DOHH2 (cell line): ENCODE measurements around the gene EEPD1.

Source experiments
- H3F3A ChIP-seq: fragments of 200-600 bp; sonication (generic), shearing (Covaris generic); 2 replicates; pipeline ENCODE4 v1.6.0; 2016; ENCODE audit warnings: antibody characterized with exemption, mild to moderate bottlenecking; ENCODE audit not compliant: control insufficient read depth, insufficient read depth
- H3K27ac ChIP-seq: fragments of 200-600 bp; sonication (generic); 2 replicates; pipeline ENCODE4 v1.5.1; 2014; ENCODE audit warnings: low read depth, mild to moderate bottlenecking, low read length, moderate library complexity
- H3K27me3 ChIP-seq: fragments of 200-600 bp; sonication (generic); 2 replicates; pipeline ENCODE4 v1.6.1; 2014; ENCODE audit warnings: mild to moderate bottlenecking, low read length, mixed read lengths; ENCODE audit not compliant: control insufficient read depth
- H3K36me3 ChIP-seq: fragments of 200-600 bp; sonication (generic); 2 replicates; pipeline ENCODE4 v1.6.1; 2014; ENCODE audit warnings: mild to moderate bottlenecking, low read length, moderate library complexity, mixed read lengths; ENCODE audit not compliant: control insufficient read depth
- H3K4me1 ChIP-seq: fragments of 200-600 bp; sonication (generic); 2 replicates; pipeline ENCODE4 v1.6.1; 2014; ENCODE audit warnings: mild to moderate bottlenecking, low read length, mixed read lengths; ENCODE audit not compliant: control insufficient read depth
- H3K4me2 ChIP-seq: fragments of 200-600 bp; sonication (generic); 2 replicates; pipeline ENCODE4 v1.6.0; 2014; ENCODE audit warnings: mild to moderate bottlenecking, low read length, moderate library complexity
- H3K4me3 ChIP-seq: fragments of 200-600 bp; sonication (generic); 2 replicates; pipeline ENCODE4 v1.5.1; 2014; ENCODE audit warnings: mild to moderate bottlenecking, low read length, mixed read lengths
- H3K79me2 ChIP-seq: fragments of 200-600 bp; sonication (generic); 2 replicates; pipeline ENCODE4 v1.6.1; 2014; ENCODE audit warnings: mild to moderate bottlenecking, low read length, mixed read lengths; ENCODE audit not compliant: control insufficient read depth
- H3K9me2 ChIP-seq: fragments of 200-600 bp; sonication (generic); replicated peaks from 2 replicates; pipeline ENCODE4 v1.6.1; 2014; ENCODE audit warnings: mild to moderate bottlenecking, low read length, mixed read lengths; ENCODE audit not compliant: control insufficient read depth
- H3K9me3 ChIP-seq: fragments of 200-600 bp; sonication (generic); 2 replicates; pipeline ENCODE4 v1.6.1; 2014; ENCODE audit warnings: antibody characterized with exemption, low read length, mixed read lengths; ENCODE audit not compliant: control insufficient read depth, insufficient read depth
- H4K20me1 ChIP-seq: fragments of 200-600 bp; sonication (generic); 2 replicates; pipeline ENCODE4 v1.6.0; 2014; ENCODE audit warnings: low read depth, mild to moderate bottlenecking, antibody characterized with exemption, low read length, moderate library complexity; ENCODE audit not compliant: control insufficient read depth, insufficient read depth
- EZH2phosphoT487 ChIP-seq: fragments of 200-600 bp; sonication (generic); IDR thresholded peaks from 2 replicates; pipeline ENCODE4 v1.6.1; 2017; ENCODE audit warnings: borderline replicate concordance, mild to moderate bottlenecking, antibody characterized with exemption, low read length, moderate library complexity, mixed read lengths
- TF ChIP-seq, protein P1 (sequence below): fragments of 200-600 bp; sonication (generic); IDR thresholded peaks from one replicate; pipeline ENCODE4 v1.5.1; 2014; ENCODE audit warnings: antibody characterized with exemption, mild to moderate bottlenecking, low read depth, low read length; ENCODE audit not compliant: poor library complexity, severe bottlenecking

The EEPD1 gene

DNA sequence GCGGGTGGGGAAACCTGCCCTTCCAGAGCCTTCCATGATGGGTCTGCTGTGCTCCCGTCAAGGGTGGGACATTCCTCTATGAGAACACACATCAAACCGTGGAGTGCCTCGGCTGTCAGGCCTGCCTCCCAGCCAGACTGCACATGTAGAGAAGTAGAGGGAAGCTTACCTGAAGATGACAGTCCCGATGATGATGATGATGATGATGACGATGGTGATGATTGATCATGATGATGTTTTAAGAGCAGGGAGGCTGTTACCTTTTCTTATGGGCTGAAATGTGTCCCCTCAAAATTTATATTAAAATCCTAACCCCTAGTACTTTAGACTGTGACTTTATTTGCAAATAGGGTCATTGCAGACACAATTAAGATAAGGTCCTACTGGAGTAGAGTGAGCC is 160.6 kb downstream of the EEPD1 start:
- no peaks in the 10 kb centered on the region for H3K9me3 ChIP-seq
- no peak overlapping the region for H3K4me2 ChIP-seq
- H3K36me3 ChIP-seq, result no peaks in the 10 kb centered on the region
- H3K4me3 ChIP-seq, result no peak overlapping the region
- H3K4me1 ChIP-seq, result peaks cover 10% of the 10 kb centered on the region
- no peaks in the 10 kb centered on the region for H3K79me2 ChIP-seq
- no peak overlapping the region for H3K27ac ChIP-seq
- H4K20me1 ChIP-seq, result no peaks in the 10 kb centered on the region
- H3F3A ChIP-seq, result no peaks in the 10 kb centered on the region
- H3K9me2 ChIP-seq, result no peaks in the 10 kb centered on the region
- TF ChIP-seq, protein P1, sequence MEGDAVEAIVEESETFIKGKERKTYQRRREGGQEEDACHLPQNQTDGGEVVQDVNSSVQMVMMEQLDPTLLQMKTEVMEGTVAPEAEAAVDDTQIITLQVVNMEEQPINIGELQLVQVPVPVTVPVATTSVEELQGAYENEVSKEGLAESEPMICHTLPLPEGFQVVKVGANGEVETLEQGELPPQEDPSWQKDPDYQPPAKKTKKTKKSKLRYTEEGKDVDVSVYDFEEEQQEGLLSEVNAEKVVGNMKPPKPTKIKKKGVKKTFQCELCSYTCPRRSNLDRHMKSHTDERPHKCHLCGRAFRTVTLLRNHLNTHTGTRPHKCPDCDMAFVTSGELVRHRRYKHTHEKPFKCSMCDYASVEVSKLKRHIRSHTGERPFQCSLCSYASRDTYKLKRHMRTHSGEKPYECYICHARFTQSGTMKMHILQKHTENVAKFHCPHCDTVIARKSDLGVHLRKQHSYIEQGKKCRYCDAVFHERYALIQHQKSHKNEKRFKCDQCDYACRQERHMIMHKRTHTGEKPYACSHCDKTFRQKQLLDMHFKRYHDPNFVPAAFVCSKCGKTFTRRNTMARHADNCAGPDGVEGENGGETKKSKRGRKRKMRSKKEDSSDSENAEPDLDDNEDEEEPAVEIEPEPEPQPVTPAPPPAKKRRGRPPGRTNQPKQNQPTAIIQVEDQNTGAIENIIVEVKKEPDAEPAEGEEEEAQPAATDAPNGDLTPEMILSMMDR, result no peak
- no peak for TF ChIP-seq EZH2phosphoT487
- no peaks in the 10 kb centered on the region for H3K27me3 ChIP-seq

DNA sequence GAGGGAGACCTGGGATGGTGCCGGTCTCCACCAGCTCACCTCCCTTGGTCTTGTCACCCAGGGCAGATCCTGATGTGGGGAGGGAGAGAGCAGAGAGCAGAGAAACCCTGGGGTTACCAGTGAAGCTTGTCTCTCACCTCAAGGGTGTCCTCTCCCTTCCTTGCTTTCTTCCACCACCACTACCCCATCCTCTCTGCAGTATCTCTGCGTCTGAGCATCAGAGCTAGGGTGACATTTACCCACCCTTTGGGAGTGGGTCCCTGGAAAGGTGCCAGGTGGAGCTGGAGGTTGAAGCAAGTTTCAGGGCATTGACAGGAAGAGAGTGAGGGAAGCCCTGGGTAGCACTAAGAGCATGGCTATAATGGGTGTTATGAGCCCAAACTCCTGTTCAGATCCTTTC is 161.4 kb downstream of the EEPD1 start:
- Histone ChIP-seq H3K4me3 (no peak overlapping the region), H3K27me3 (no peaks in the 10 kb centered on the region), H3K36me3 (no peaks in the 10 kb centered on the region), H4K20me1 (no peaks in the 10 kb centered on the region), H3K9me2 (no peaks in the 10 kb centered on the region), H3K27ac (no peak overlapping the region), H3K9me3 (no peaks in the 10 kb centered on the region), H3F3A (no peaks in the 10 kb centered on the region), H3K79me2 (no peaks in the 10 kb centered on the region), H3K4me1 (peaks cover 10% of the 10 kb centered on the region), H3K4me2 (no peak overlapping the region)
- TF ChIP-seq, protein P1, result no peak
- no peak for TF ChIP-seq EZH2phosphoT487

DNA sequence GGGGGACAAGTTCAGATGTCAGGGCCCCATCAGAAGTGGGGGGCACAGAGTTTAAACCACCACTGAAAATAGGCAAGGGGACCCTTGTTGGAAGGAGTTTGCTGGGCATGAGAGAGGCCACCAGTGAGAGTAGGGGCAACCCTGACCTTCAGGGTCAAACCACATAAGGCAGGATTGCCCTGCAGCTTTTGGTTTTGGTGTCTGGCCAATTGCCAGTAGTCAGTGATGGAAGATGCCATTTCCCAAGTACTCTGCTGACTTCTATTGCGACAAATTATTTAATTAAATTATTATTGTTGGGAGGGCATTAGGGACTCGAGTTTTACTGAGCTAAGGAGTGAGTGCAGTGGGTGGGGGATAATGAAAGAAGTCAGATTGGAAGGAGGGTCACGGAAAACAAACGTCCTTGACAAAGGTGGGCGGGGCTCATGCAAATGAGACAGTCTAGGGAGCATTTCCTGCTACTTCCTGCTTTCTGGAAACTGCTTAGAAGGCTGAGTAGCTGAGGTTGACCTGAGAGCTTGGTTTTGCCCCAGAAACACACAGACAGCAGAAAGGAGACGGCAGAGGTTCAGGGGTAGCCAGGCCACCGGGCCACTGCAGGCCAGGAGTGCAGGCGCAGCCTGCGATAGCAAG is 162.4 kb downstream of the EEPD1 start:
- no peaks in the 10 kb centered on the region for H3F3A ChIP-seq
- no peak overlapping the region for H3K27ac ChIP-seq
- peak overlapping the region; percentile 39 for H3K4me2 ChIP-seq
- peaks cover 10% of the 10 kb centered on the region for H3K4me1 ChIP-seq
- H3K79me2 ChIP-seq, result no peaks in the 10 kb centered on the region
- no peaks in the 10 kb centered on the region for H3K9me3 ChIP-seq
- H3K36me3 ChIP-seq, result no peaks in the 10 kb centered on the region
- H3K4me3 ChIP-seq, result peak overlapping the region; percentile 10; the same call in 1 of the 2 replicates
- no peaks in the 10 kb centered on the region for H4K20me1 ChIP-seq
- TF ChIP-seq, protein P1, result no peak
- TF ChIP-seq EZH2phosphoT487, result no peak
- no peaks in the 10 kb centered on the region for H3K9me2 ChIP-seq
- no peaks in the 10 kb centered on the region for H3K27me3 ChIP-seq
